ENCODE measurements around the gene NELL1. TPM values are rescaled to one million over a fixed set of nuclear protein-coding genes. Genes with fewer than 3 reads are reported as not detected.

The NELL1 gene
- total and polyA plus RNA-seq, 2 donors: 0.37 to 5.4 TPM

- DNase-seq (ENCODE audit: extremely low spot score): no peak
- WGBS: 86% methylated on average over 2 of the region's 2 CpGs
- Histone ChIP-seq H3K4me1 (ENCODE audit: insufficient read depth) (no peaks in the 10 kb centered on the region), H3K36me3 (ENCODE audit: insufficient read depth) (no peaks in the 10 kb centered on the region), H3K27ac (ENCODE audit: low read depth) (no peak overlapping the region), H3K4me3 (ENCODE audit: low read depth, low read length) (no peak overlapping the region)
These were observed 7.3 kb downstream of the NELL1 start for GRCh38 chr11:20676658-20677057.

- WGBS: 76% methylated on average over 3 of the region's 3 CpGs
- DNase-seq (ENCODE audit: extremely low spot score): no peak
- Histone ChIP-seq H3K27ac (ENCODE audit: low read depth) (no peak overlapping the region), H3K4me3 (ENCODE audit: low read depth, low read length) (no peak overlapping the region), H3K36me3 (ENCODE audit: insufficient read depth) (no peaks in the 10 kb centered on the region), H3K4me1 (ENCODE audit: insufficient read depth) (no peaks in the 10 kb centered on the region)
These were observed 19.4 kb downstream of the NELL1 start for GRCh38 chr11:20688761-20689160.

DNA sequence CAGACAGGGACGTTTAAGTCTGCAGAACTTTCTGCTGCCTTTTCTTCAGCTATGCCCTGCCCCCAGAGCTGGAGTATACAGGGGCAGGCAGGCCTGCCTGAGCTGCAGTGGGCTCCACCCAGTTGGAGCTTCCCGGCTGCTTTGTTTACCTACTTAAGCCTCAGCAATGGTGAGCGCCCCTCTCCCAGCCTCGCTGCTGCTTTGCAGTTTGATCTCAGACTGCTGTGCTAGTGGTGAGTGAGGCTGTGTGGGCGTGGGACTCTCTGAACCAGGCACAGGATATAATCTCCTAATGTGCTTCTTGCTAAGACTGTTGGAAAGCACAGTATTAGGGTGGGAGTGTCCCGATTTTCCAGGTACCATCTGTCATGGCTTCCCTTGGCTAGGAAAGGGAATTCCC, 38.5 kb downstream of the NELL1 start:
- H3K4me1 ChIP-seq (ENCODE audit: insufficient read depth): no peaks in the 10 kb centered on the region
- no peak for DNase-seq (ENCODE audit: extremely low spot score)
- H3K4me3 ChIP-seq (ENCODE audit: low read depth, low read length): no peak overlapping the region
- no peaks in the 10 kb centered on the region for H3K36me3 ChIP-seq (ENCODE audit: insufficient read depth)
- H3K27ac ChIP-seq (ENCODE audit: low read depth): no peak overlapping the region
- 66% methylated on average over 6 of the region's 6 CpGs for WGBS

DNA sequence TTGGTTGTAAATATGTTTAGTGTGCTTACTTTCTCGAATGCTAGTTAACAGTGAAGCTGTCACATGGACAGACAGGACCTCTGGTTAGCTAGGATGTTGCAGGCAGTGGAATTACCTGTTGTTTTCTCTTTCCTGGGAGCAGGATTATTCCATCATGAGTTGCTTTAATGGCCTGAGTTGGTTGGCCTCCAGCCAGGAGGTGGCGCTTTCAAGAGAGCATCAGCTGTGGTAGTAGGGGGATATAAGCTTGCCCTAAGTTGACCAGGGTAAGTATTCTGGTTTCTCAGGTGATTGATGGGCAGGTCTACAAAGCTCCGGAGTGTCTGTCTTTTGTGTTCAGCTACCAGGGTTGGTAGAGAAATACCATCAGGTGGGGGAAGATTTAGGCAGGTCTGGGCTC, 43.5 kb downstream of the NELL1 start:
- Histone ChIP-seq H3K27ac (ENCODE audit: low read depth) (no peak overlapping the region), H3K36me3 (ENCODE audit: insufficient read depth) (no peaks in the 10 kb centered on the region), H3K4me3 (ENCODE audit: low read depth, low read length) (no peak overlapping the region), H3K4me1 (ENCODE audit: insufficient read depth) (no peaks in the 10 kb centered on the region)
- WGBS: 83% methylated on average over 3 of the region's 3 CpGs
- DNase-seq (ENCODE audit: extremely low spot score): no peak

DNA sequence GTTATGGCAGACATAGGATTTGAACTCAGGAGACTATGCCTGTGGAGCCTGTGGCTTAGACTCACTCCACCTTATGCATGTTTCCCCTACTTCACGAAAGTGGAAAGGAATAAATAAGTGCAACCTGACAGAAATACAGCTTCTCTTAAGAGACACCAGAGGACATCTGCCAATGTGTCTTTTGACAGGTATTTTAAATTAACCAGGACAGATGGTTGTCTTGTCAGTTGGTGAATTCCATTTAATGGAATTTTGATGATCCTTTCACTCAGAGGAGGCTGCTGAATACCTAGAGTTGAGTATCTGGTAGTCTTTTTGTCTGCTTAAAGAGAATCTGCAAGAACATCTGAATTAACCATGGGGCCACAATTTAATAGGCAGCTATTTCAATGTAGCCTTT, 46.1 kb downstream of the NELL1 start:
- 55% methylated on average over 1 of the region's 1 CpG for WGBS
- no peak for DNase-seq (ENCODE audit: extremely low spot score)

GRCh38 chr11:20715931-20716330, 46.5 kb downstream of the NELL1 start:
- no peak overlapping the region for H3K27ac ChIP-seq (ENCODE audit: low read depth)
- H3K4me3 ChIP-seq (ENCODE audit: low read depth, low read length): no peak overlapping the region
- DNase-seq (ENCODE audit: extremely low spot score): no peak
- no peaks in the 10 kb centered on the region for H3K4me1 ChIP-seq (ENCODE audit: insufficient read depth)
- 75% methylated on average over 3 of the region's 3 CpGs for WGBS
- H3K36me3 ChIP-seq (ENCODE audit: insufficient read depth): no peaks in the 10 kb centered on the region

More for the DNA sequence above, 46.1 kb downstream of the NELL1 start:
- Histone ChIP-seq H3K4me1 (ENCODE audit: insufficient read depth) (no peaks in the 10 kb centered on the region), H3K27ac (ENCODE audit: low read depth) (no peak overlapping the region), H3K36me3 (ENCODE audit: insufficient read depth) (no peaks in the 10 kb centered on the region), H3K4me3 (ENCODE audit: low read depth, low read length) (no peak overlapping the region)

GRCh38 chr11:20719821-20720220, 50.4 kb downstream of the NELL1 start:
- 49% methylated on average over 2 of the region's 2 CpGs for WGBS
- Histone ChIP-seq H3K4me1 (ENCODE audit: insufficient read depth) (no peaks in the 10 kb centered on the region), H3K4me3 (ENCODE audit: low read depth, low read length) (no peak overlapping the region), H3K27ac (ENCODE audit: low read depth) (no peak overlapping the region), H3K36me3 (ENCODE audit: insufficient read depth) (no peaks in the 10 kb centered on the region)
- no peak for DNase-seq (ENCODE audit: extremely low spot score)

DNA sequence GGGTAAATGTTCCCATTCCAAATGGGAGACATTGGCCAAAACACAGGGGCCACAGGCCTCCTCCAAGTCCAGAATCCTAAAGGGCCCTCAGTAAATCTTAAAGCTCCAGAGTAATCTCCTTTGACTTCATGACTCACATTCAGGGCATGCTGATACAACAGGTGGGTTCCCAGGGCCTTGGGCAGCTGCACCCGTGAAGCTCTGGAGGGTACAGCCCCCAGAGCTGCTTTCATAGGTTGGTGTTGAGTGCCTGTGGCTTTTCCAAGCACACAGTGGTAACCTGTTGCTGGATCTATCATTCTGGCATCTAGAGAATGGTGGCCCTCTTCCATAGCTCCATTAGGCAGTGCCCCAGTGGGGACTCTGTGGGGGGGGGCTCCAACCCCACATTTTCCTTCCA, 54.0 kb downstream of the NELL1 start:
- Histone ChIP-seq H3K27ac (ENCODE audit: low read depth) (no peak overlapping the region), H3K36me3 (ENCODE audit: insufficient read depth) (no peaks in the 10 kb centered on the region), H3K4me1 (ENCODE audit: insufficient read depth) (no peaks in the 10 kb centered on the region), H3K4me3 (ENCODE audit: low read depth, low read length) (no peak overlapping the region)
- DNase-seq (ENCODE audit: extremely low spot score): no peak
- WGBS: 65% methylated on average over 1 of the region's 1 CpG

GRCh38 chr11:20729597-20730105, 60.3 kb downstream of the NELL1 start:
- no peak overlapping the region for H3K27ac ChIP-seq (ENCODE audit: low read depth)
- no peaks in the 10 kb centered on the region for H3K4me1 ChIP-seq (ENCODE audit: insufficient read depth)
- no peaks in the 10 kb centered on the region for H3K36me3 ChIP-seq (ENCODE audit: insufficient read depth)
- WGBS: 56% methylated on average over 4 of the region's 4 CpGs
- DNase-seq (ENCODE audit: extremely low spot score): peak; percentile 47
- no peak overlapping the region for H3K4me3 ChIP-seq (ENCODE audit: low read depth, low read length)

DNA sequence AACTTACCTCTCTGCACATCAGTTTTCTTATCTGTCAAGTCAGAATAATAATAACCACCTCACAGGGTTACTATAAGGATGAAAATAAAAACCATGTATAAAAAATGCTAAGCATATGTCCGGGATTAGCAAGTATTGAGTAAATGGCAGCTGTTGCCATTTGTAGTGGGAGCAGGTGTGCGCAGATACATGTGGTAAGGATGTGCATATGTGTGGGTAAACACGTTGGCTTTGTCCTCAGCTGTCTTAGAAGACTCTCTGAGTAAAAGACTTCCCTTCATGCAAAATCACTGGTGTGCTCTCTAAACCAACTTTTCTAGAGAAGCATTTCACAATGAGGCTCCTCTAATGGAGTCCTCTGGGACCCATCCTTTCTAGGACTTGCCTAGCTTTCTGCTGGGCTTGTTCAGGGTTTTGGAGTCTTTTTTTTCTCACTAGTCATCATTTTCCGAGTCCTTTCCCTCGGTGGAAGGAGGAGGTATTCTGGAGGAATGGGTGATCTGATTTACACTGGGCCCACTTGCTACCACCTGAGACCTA, 62.4 kb downstream of the NELL1 start:
- Histone ChIP-seq H3K36me3 (ENCODE audit: insufficient read depth) (no peaks in the 10 kb centered on the region), H3K4me3 (ENCODE audit: low read depth, low read length) (no peak overlapping the region), H3K4me1 (ENCODE audit: insufficient read depth) (no peaks in the 10 kb centered on the region), H3K27ac (ENCODE audit: low read depth) (no peak overlapping the region)
- 74% methylated on average over 5 of the region's 5 CpGs for WGBS
- no peak for DNase-seq (ENCODE audit: extremely low spot score)

DNA sequence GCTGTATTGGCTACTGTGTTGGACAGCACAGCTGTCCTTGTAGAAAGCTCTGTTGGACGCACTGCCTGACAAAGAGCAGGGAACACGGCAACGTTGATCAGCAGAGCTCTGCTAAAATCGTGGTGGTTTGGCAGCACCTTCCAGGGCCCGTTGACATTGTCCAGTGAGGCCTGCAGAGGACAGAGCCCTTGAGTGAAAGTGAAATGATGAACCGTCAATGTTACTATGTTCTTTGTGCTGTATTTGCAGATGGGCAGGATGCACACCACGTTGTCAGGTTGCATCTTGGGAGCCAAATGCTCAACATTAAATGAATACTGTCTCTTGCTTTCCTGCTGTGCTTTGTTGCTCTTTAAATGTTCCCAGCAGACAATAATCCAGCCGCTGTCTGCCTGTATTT, 69.7 kb downstream of the NELL1 start:
- Histone ChIP-seq H3K36me3 (ENCODE audit: insufficient read depth) (no peaks in the 10 kb centered on the region), H3K4me1 (ENCODE audit: insufficient read depth) (no peaks in the 10 kb centered on the region), H3K4me3 (ENCODE audit: low read depth, low read length) (no peak overlapping the region), H3K27ac (ENCODE audit: low read depth) (no peak overlapping the region)
- WGBS: 42% methylated on average over 8 of the region's 8 CpGs
- DNase-seq (ENCODE audit: extremely low spot score): no peak

- Histone ChIP-seq H3K4me1 (ENCODE audit: insufficient read depth) (no peaks in the 10 kb centered on the region), H3K36me3 (ENCODE audit: insufficient read depth) (no peaks in the 10 kb centered on the region), H3K27ac (ENCODE audit: low read depth) (no peak overlapping the region), H3K4me3 (ENCODE audit: low read depth, low read length) (no peak overlapping the region)
- DNase-seq (ENCODE audit: extremely low spot score): no peak
- 62% methylated on average over 4 of the region's 4 CpGs for WGBS
These were observed 70.2 kb downstream of the NELL1 start for GRCh38 chr11:20739577-20739976.

DNA sequence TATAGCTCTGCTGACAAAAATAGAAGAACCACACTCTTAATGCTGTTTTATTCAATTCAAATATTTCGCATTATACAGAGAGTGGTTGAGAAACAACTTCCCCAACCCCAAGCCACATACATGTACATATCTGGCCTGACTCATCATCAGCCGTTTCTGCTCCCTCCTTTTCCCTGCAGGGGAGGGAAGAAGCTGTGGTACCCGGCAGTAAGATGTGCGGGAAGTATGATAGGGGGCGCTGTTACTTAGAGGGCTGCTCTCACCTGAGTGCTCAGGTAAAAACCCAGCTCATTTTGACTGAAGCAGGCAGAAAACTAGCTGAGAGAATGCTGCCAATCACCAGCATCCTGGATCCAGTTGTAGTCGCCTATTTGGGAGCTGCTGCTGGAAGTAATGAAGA, 85.5 kb downstream of the NELL1 start:
- Histone ChIP-seq H3K4me1 (ENCODE audit: insufficient read depth) (no peaks in the 10 kb centered on the region), H3K27ac (ENCODE audit: low read depth) (no peak overlapping the region), H3K4me3 (ENCODE audit: low read depth, low read length) (no peak overlapping the region), H3K36me3 (ENCODE audit: insufficient read depth) (no peaks in the 10 kb centered on the region)
- 18% methylated on average over 6 of the region's 6 CpGs for WGBS
- no peak for DNase-seq (ENCODE audit: extremely low spot score)

DNA sequence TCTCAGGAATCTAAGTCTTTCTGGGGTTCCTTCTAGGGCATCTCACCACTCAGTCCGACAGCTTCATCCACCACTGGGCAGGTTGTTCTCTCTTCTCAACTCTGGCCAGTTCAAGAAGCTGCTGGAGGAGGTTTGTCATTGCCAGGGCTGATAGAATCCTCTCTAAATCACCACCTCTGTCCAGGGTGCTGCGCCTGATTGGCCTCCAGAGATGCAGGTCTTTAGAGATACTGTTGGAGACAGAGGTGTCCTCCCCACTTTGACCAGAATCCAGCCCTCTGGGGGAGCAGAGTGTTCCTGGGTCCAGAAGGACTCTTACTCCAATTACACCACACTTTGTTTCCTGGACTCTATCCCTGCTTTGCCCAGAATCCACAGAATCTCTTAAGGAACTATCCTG, 90.2 kb downstream of the NELL1 start:
- H3K4me3 ChIP-seq (ENCODE audit: low read depth, low read length): no peak overlapping the region
- no peak overlapping the region for H3K27ac ChIP-seq (ENCODE audit: low read depth)
- 76% methylated on average over 2 of the region's 2 CpGs for WGBS
- DNase-seq (ENCODE audit: extremely low spot score): no peak
- H3K36me3 ChIP-seq (ENCODE audit: insufficient read depth): no peaks in the 10 kb centered on the region
- H3K4me1 ChIP-seq (ENCODE audit: insufficient read depth): no peaks in the 10 kb centered on the region

GRCh38 chr11:20760811-20761210, 91.4 kb downstream of the NELL1 start:
- Histone ChIP-seq H3K4me1 (ENCODE audit: insufficient read depth) (no peaks in the 10 kb centered on the region), H3K27ac (ENCODE audit: low read depth) (no peak overlapping the region), H3K36me3 (ENCODE audit: insufficient read depth) (no peaks in the 10 kb centered on the region), H3K4me3 (ENCODE audit: low read depth, low read length) (no peak overlapping the region)
- DNase-seq (ENCODE audit: extremely low spot score): no peak
- WGBS: 92% methylated on average over 6 of the region's 6 CpGs
